Retina (tissue), 1 donor: ENCODE results near the gene TSN.
A peak's percentile ranks its signal among the peaks of the same experiment; 100 is the strongest.
"Not testable (repeated sequence)": the region's sequence is repeated elsewhere in the genome, so short reads cannot be mapped to it uniquely, and the experiment has no call there.

Experiments
- DNase-seq: peaks from one replicate; pipeline ENCODE4 v3.0.0-alpha.2; 2016

Gene TSN

GRCh38 chr2:121803503-121803902, 48.1 kb downstream of the TSN start:
- DNase-seq: no peak

- DNase-seq: no peak
These were observed 48.9 kb downstream of the TSN start for GRCh38 chr2:121804340-121804739.

GRCh38 chr2:121804997-121805765, 49.7 kb downstream of the TSN start:
- no peak for DNase-seq

GRCh38 chr2:121805766-121806143, 50.3 kb downstream of the TSN start:
- no peak for DNase-seq

GRCh38 chr2:121807771-121808170, 52.3 kb downstream of the TSN start:
- DNase-seq: not testable (repeated sequence)

- no peak for DNase-seq
These were observed 54.2 kb downstream of the TSN start for GRCh38 chr2:121809607-121810006.

GRCh38 chr2:121810959-121811853, 55.8 kb downstream of the TSN start:
- DNase-seq: peak; percentile 86

- not testable (repeated sequence) for DNase-seq
These were observed 57.6 kb downstream of the TSN start for GRCh38 chr2:121813083-121813482.

GRCh38 chr2:121815216-121815615, 59.8 kb downstream of the TSN start:
- DNase-seq: no peak

GRCh38 chr2:121816797-121817196, 61.3 kb downstream of the TSN start:
- no peak for DNase-seq

GRCh38 chr2:121817304-121817703, 61.9 kb downstream of the TSN start:
- DNase-seq: not testable (repeated sequence)
